A549 (cell line): ENCODE measurements around the gene CFAP91. TPM values are rescaled to one million over a fixed set of nuclear protein-coding genes. Genes with fewer than 3 reads are reported as not detected.

Experiments used
- ATAC-seq, 2 experiments: fragments of 200-7000 bp in 1 of 2; fragments of >200 bp in 1 of 2; cut with Nextera tagmentation in 1 of 2; cut with Tn5 transposase in 1 of 2; 3 replicates each; pipeline versions ENCODE4 v1.8.0 to v1.9.1; 2018 to 2020; ENCODE audit warnings: mild to moderate bottlenecking in 1 of 2, moderate library complexity in 1 of 2
- CTCF ChIA-PET: fragments of 300-600 bp; sonication (Branson Sonifier 250); formaldehyde crosslinking; extraction: SDS; loops from one replicate; lab custom pipeline; 2021; ENCODE audit warnings: antibody characterized with exemption, inconsistent platforms; lab: Yijun Ruan, JAX
- POLR2A ChIA-PET: fragments of 350-600 bp; formaldehyde crosslinking; extraction: SDS; loops from one replicate; lab custom pipeline; 2021; ENCODE audit warnings: antibody characterized with exemption, inconsistent platforms; lab: Yijun Ruan, JAX
- DNase-seq, 2 experiments: peaks; one replicate each; pipeline versions ENCODE4 v3.0.0 to v3.0.0-alpha.2; 2011 to 2016; ENCODE audit warnings: low read depth in 1 of 2, low spot score in 1 of 2
- FAIRE-seq: peaks from 2 replicates; lab custom pipeline; 2011; peaks lifted over from hg19 to GRCh38; lab: Jason Lieb, UNC
- H3K27ac ChIP-seq, 2 experiments: fragments of >200 bp; sonication (Bioruptor Twin); formaldehyde crosslinking; 3 replicates each; pipeline ENCODE4 v1.5.1; 2016 to 2017
- H3K4me1 ChIP-seq: fragments of >200 bp; sonication (Bioruptor Twin); formaldehyde crosslinking; 3 replicates; pipeline ENCODE4 v1.6.1; 2016
- H3K4me2 ChIP-seq: fragments of >200 bp; sonication (Bioruptor Twin); formaldehyde crosslinking; 3 replicates; pipeline ENCODE4 v1.6.1; 2016
- H3K4me3 ChIP-seq: fragments of >200 bp; sonication (Bioruptor Twin); formaldehyde crosslinking; 3 replicates; pipeline ENCODE4 v1.5.1; 2016
- H3K9me3 ChIP-seq: fragments of >200 bp; sonication (Bioruptor Twin); formaldehyde crosslinking; 3 replicates; pipeline ENCODE4 v1.6.1; 2016
- BHLHE40 ChIP-seq: IDR thresholded peaks from 2 replicates; pipeline ENCODE4 v1.6.1; 2012; ENCODE audit warnings: low read depth, low read length, inconsistent platforms
- CBX8 ChIP-seq: fragments of 200-600 bp; sonication (generic); IDR thresholded peaks from 2 replicates; pipeline ENCODE4 v1.6.1; 2016
- EHMT2 ChIP-seq: fragments of 200-600 bp; sonication (generic); IDR thresholded peaks from 2 replicates; pipeline ENCODE4 v1.6.1; 2016; ENCODE audit warnings: antibody characterized with exemption, low read depth, mild to moderate bottlenecking, moderate library complexity
- EP300 ChIP-seq, 2 experiments: fragments of >200 bp; sonication (Bioruptor Twin); formaldehyde crosslinking; IDR thresholded peaks; 2 replicates in 1 of 2; 3 replicates in 1 of 2; pipeline ENCODE4 v1.6.1; 2016 to 2017
- HDAC2 ChIP-seq: fragments of 200-600 bp; sonication (generic); IDR thresholded peaks from 2 replicates; pipeline ENCODE4 v1.6.1; 2016
- HOXA7 ChIP-seq: fragments of 250-450 bp; sonication (Bioruptor Pico); IDR thresholded peaks from 2 replicates; pipeline ENCODE4 v1.5.0; 2020; ENCODE audit warnings: mild to moderate bottlenecking, moderate library complexity
- JUN ChIP-seq, 2 experiments: fragments of >200 bp; sonication (Bioruptor Twin); formaldehyde crosslinking; IDR thresholded peaks; 2 replicates in 1 of 2; 3 replicates in 1 of 2; pipeline ENCODE4 v1.6.1; 2016 to 2017
- KDM1A ChIP-seq: fragments of 200-600 bp; sonication (generic); IDR thresholded peaks from 2 replicates; pipeline ENCODE4 v1.6.1; 2016; ENCODE audit warnings: low read depth, mild to moderate bottlenecking
- KDM5A ChIP-seq: fragments of 200-600 bp; sonication (generic); IDR thresholded peaks from 2 replicates; pipeline ENCODE4 v1.6.1; 2016; ENCODE audit warnings: antibody characterized with exemption, mild to moderate bottlenecking
- MAZ ChIP-seq: fragments of 150-350 bp; IDR thresholded peaks from 2 replicates; pipeline ENCODE4 v1.6.1; 2014; ENCODE audit warnings: antibody characterized with exemption, low read depth, low read length, borderline replicate concordance
- MYC ChIP-seq: IDR thresholded peaks from 2 replicates; pipeline ENCODE4 v1.6.1; 2012; ENCODE audit warnings: mild to moderate bottlenecking, inconsistent platforms, low read length, improper control_type of control experiment, borderline replicate concordance
- NFE2L2 ChIP-seq: fragments of 150-350 bp; conservative IDR thresholded peaks from 2 replicates; pipeline ENCODE4 v1.6.1; 2014; ENCODE audit warnings: low read length
- RAD21 ChIP-seq, 2 experiments: fragments of >200 bp in 1 of 2; sonication (Bioruptor Twin) in 1 of 2; formaldehyde crosslinking in 1 of 2; IDR thresholded peaks in 1 of 2; conservative IDR thresholded peaks in 1 of 2; 2 replicates in 1 of 2; 3 replicates in 1 of 2; pipeline ENCODE4 v1.6.1; 2012 to 2018; ENCODE audit warnings: inconsistent platforms in 1 of 2
- RFX5 ChIP-seq: fragments of 450-650 bp; IDR thresholded peaks from 2 replicates; pipeline ENCODE4 v1.7.1; 2014; ENCODE audit warnings: antibody characterized with exemption, mild to moderate bottlenecking, moderate library complexity
- SREBF2 ChIP-seq: fragments of 450-650 bp; IDR thresholded peaks from 2 replicates; pipeline ENCODE4 v1.6.1; 2014; ENCODE audit warnings: mild to moderate bottlenecking, moderate library complexity
- ZC3H11A ChIP-seq: fragments of 450-650 bp; IDR thresholded peaks from 2 replicates; pipeline ENCODE4 v1.6.1; 2014; ENCODE audit warnings: antibody characterized with exemption, mild to moderate bottlenecking
- ZSCAN20 ChIP-seq: fragments of 250-450 bp; sonication (Bioruptor Pico); IDR thresholded peaks from 2 replicates; pipeline ENCODE4 v1.8.0; 2022; ENCODE audit warnings: mild to moderate bottlenecking, moderate library complexity
- WGBS: methylation state at CpG from one replicate; pipeline ENCODE4 v1.1.6; 2017; ENCODE audit errors: missing lambda C conversion rate; 5-methylcytosine and 5-hydroxymethylcytosine counted together
- polyA plus RNA-seq, 4 experiments: library from polyadenylated mRNA; depleted of rRNA in 3 of 4; stranded (reverse); fragments of >200 nt; fragmentation: RNase III in 1 of 4; extraction: RNeasy Plus Mini Kit Qiagen cat#74134 plus additional on column Dnase treatment in 1 of 4; gene quantifications; 2 replicates in 3 of 4; 3 replicates in 1 of 4; pipeline ENCODE4 v1.2.3, GENCODE V29; 2011 to 2017
- TF ChIP-seq, protein P1 (sequence below): fragments of 250-450 bp; sonication (Bioruptor Pico); IDR thresholded peaks from 2 replicates; pipeline ENCODE4 v1.5.0; 2020; ENCODE audit warnings: low read depth, mild to moderate bottlenecking, moderate library complexity
- TF ChIP-seq, protein P2 (sequence below): fragments of >200 bp; sonication (Bioruptor Twin); formaldehyde crosslinking; IDR thresholded peaks from 3 replicates; pipeline ENCODE4 v1.6.1; 2016
- TF ChIP-seq, protein P3 (sequence below): IDR thresholded peaks from 2 replicates; pipeline ENCODE4 v1.6.1; 2012
- TF ChIP-seq, protein P4 (sequence below): fragments of 250-450 bp; sonication (Bioruptor Pico); IDR thresholded peaks from 2 replicates; pipeline ENCODE4 v1.5.0; 2021; ENCODE audit warnings: mild to moderate bottlenecking, moderate library complexity, borderline replicate concordance
- TF ChIP-seq, protein P5 (sequence below): IDR thresholded peaks from 2 replicates; pipeline ENCODE4 v1.6.1; 2012

CFAP91 gene
- polyA plus RNA-seq, 2 of the 4 experiments (the other 2 are of a cell fraction) = 0.41 to 1.1 TPM

GRCh38 chr3:119675188-119675874 is 27.5 kb upstream of the CFAP91 start:
- ATAC-seq = no peak
- TF ChIP-seq, protein P1, sequence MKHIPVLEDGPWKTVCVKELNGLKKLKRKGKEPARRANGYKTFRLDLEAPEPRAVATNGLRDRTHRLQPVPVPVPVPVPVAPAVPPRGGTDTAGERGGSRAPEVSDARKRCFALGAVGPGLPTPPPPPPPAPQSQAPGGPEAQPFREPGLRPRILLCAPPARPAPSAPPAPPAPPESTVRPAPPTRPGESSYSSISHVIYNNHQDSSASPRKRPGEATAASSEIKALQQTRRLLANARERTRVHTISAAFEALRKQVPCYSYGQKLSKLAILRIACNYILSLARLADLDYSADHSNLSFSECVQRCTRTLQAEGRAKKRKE (CRISPR knock-in tag) = no peak
- no peak for TF ChIP-seq RFX5
- no peak for TF ChIP-seq EP300 (IDR thresholded peaks at IDR 0.05)
- no peak for TF ChIP-seq KDM5A
- no peak for TF ChIP-seq ZSCAN20 (CRISPR knock-in tag)
- CTCF ChIA-PET = interaction anchor here (0.8 to 1.5 kb wide), 3 partner anchors 14 to 116 kb away, joined by 3 to 4 read pairs (median 4); partner anchors contain the start of gene CD80
- Histone ChIP-seq H3K27ac (no peak overlapping the region), H3K4me1 (peaks cover 15% of the 10 kb centered on the region; the same call in 2 of the 3 replicates), H3K4me3 (no peak overlapping the region), H3K4me2 (peak overlapping the region; percentile 95), H3K9me3 (no peaks in the 10 kb centered on the region)
- 87% methylated on average over 5 of the region's 5 CpGs for WGBS
- FAIRE-seq = no peak
- POLR2A ChIA-PET = no interaction called here
- no peak for DNase-seq

DNA sequence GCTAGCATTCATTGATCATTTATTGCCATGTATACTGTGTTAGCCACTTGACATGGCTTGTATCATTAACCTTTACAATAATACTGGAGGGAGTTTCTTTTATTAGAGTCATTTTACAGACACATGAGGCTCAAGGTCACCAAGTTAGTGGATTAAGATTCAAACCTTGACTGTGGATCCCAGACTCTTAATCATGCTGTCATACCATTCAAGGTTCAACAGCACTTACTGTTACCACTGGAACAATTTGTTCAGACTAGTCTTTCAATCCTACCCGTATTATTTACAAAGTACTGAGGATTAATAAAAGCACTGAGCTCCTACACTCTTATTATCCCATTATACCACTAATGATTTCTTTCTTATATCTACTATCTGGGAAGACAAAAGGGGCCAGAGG is 26.8 kb upstream of the CFAP91 start:
- Histone ChIP-seq H3K27ac (peak overlapping the region; percentile 81 to 86; a peak in 3 of 6 replicates), H3K4me1 (peaks cover 14% of the 10 kb centered on the region; the same call in 2 of the 3 replicates), H3K4me2 (peak overlapping the region; percentile 95)
- WGBS = 73% methylated on average over 1 of the region's 1 CpG
- POLR2A ChIA-PET = interaction anchor here (1.1 kb wide), 1 partner anchor 13 kb away, joined by 3 read pairs; no protein-coding TSS in a partner anchor
- no peak for ATAC-seq
- no peak for FAIRE-seq
- TF ChIP-seq, protein P2, sequence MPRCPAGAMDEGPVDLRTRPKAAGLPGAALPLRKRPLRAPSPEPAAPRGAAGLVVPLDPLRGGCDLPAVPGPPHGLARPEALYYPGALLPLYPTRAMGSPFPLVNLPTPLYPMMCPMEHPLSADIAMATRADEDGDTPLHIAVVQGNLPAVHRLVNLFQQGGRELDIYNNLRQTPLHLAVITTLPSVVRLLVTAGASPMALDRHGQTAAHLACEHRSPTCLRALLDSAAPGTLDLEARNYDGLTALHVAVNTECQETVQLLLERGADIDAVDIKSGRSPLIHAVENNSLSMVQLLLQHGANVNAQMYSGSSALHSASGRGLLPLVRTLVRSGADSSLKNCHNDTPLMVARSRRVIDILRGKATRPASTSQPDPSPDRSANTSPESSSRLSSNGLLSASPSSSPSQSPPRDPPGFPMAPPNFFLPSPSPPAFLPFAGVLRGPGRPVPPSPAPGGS = no peak
- TF ChIP-seq HOXA7 (CRISPR knock-in tag) = no peak
- no peak for TF ChIP-seq EP300 (IDR thresholded peaks at IDR 0.05)
- TF ChIP-seq, protein P3, sequence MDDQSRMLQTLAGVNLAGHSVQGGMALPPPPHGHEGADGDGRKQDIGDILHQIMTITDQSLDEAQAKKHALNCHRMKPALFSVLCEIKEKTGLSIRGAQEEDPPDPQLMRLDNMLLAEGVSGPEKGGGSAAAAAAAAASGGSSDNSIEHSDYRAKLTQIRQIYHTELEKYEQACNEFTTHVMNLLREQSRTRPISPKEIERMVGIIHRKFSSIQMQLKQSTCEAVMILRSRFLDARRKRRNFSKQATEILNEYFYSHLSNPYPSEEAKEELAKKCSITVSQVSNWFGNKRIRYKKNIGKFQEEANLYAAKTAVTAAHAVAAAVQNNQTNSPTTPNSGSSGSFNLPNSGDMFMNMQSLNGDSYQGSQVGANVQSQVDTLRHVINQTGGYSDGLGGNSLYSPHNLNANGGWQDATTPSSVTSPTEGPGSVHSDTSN = no peak
- no peak for TF ChIP-seq HDAC2
- no peak for TF ChIP-seq SREBF2
- no peak for TF ChIP-seq MAZ
- TF ChIP-seq ZC3H11A = no peak
- TF ChIP-seq KDM1A = no peak
- no peak for TF ChIP-seq NFE2L2
- TF ChIP-seq, protein P4, sequence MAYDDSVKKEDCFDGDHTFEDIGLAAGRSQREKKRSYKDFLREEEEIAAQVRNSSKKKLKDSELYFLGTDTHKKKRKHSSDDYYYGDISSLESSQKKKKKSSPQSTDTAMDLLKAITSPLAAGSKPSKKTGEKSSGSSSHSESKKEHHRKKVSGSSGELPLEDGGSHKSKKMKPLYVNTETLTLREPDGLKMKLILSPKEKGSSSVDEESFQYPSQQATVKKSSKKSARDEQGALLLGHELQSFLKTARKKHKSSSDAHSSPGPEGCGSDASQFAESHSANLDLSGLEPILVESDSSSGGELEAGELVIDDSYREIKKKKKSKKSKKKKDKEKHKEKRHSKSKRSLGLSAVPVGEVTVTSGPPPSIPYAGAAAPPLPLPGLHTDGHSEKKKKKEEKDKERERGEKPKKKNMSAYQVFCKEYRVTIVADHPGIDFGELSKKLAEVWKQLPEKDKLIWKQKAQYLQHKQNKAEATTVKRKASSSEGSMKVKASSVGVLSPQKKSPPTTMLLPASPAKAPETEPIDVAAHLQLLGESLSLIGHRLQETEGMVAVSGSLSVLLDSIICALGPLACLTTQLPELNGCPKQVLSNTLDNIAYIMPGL (CRISPR knock-in tag) = no peak
- no peak for TF ChIP-seq EHMT2
- TF ChIP-seq JUN (IDR thresholded peaks at IDR 0.05) = no peak
- TF ChIP-seq, protein P5, sequence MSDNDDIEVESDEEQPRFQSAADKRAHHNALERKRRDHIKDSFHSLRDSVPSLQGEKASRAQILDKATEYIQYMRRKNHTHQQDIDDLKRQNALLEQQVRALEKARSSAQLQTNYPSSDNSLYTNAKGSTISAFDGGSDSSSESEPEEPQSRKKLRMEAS = no peak
- TF ChIP-seq CBX8 = no peak
- no peak for TF ChIP-seq ZSCAN20 (CRISPR knock-in tag)
- TF ChIP-seq BHLHE40 = no peak
- no peak for TF ChIP-seq RAD21 (conservative IDR thresholded peaks at IDR 0.05 in 1 of 2, IDR thresholded peaks at IDR 0.05 in 1 of 2)
- TF ChIP-seq MYC = no peak
- TF ChIP-seq, all 56 proteins: peak for 0
- CTCF ChIA-PET = interaction anchor here (0.6 to 1.5 kb wide), 4 partner anchors 14 to 792 kb away, joined by 3 to 4 read pairs (median 4); partner anchors contain the start of gene CD80
- peak overlapping the region; percentile 70 for H3K4me3 ChIP-seq
- no peak for DNase-seq
- H3K9me3 ChIP-seq = no peaks in the 10 kb centered on the region
